SKM-1 (cell line): ENCODE measurements around the gene DCTPP1.
A peak's percentile ranks its signal among the peaks of the same experiment; 100 is the strongest.
"Not testable (repeated sequence)": the region's sequence is repeated elsewhere in the genome, so short reads cannot be mapped to it uniquely, and the experiment has no call there.

Source experiments
- DNase-seq: peaks from one replicate; lab custom pipeline; 2025; ENCODE audit not compliant: unreplicated experiment; lab: John Stamatoyannopoulos, UW

Gene DCTPP1

DNA sequence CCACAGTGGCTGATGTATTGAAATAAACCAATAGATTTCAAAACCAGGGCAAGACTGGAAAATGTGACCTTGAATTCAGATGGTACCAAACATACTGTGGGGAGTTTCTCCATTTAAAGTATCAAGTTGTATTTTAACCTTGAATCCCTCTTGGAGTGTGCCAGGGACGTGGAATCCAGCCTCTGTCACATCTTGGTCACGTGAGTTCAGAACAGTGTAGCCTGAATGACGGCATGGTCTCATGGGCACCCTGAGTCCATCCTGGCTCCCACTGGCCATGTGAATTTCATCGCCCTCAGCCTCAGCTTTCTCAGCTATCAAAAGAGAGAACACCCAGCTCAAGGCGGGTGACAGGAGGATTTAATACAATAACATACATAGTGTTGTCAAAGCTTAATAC is 15.7 kb downstream of the DCTPP1 start:
- no peak for DNase-seq

DNA sequence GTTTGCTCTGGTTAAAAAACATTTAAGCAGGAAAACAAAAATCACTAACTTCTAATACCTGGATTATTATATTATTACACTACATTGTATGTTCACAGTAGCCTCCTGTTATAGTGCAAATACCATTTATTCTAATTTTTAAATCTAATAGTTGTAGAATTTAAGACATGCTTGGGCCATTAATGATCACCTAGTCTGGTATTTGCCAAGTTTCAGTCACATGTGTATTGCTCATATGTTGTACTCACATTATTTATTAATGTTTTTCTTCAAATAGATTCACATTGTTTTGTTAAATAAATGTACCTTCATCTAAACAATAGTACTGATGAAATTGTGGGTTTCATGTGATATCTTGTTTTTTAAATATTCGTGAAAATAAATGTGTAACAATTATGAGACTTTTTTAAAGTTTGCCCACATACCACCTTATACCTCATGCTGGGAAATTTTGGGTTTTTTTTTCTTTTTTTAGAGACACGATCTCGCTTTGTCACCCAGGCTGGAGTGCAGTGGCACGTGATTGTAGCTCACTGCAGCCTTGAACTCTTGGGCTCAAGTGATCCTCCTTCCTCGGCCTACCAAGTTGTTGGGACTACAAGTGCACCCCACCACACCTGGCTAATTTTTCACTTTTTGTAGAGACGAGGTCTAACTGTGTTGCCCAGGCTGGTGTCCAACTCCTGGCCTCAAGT is 16.6 kb downstream of the DCTPP1 start:
- DNase-seq, result no peak

GRCh38 chr16:30409125-30410060 is 20.4 kb downstream of the DCTPP1 start:
- DNase-seq, result peak; percentile 65

DNA sequence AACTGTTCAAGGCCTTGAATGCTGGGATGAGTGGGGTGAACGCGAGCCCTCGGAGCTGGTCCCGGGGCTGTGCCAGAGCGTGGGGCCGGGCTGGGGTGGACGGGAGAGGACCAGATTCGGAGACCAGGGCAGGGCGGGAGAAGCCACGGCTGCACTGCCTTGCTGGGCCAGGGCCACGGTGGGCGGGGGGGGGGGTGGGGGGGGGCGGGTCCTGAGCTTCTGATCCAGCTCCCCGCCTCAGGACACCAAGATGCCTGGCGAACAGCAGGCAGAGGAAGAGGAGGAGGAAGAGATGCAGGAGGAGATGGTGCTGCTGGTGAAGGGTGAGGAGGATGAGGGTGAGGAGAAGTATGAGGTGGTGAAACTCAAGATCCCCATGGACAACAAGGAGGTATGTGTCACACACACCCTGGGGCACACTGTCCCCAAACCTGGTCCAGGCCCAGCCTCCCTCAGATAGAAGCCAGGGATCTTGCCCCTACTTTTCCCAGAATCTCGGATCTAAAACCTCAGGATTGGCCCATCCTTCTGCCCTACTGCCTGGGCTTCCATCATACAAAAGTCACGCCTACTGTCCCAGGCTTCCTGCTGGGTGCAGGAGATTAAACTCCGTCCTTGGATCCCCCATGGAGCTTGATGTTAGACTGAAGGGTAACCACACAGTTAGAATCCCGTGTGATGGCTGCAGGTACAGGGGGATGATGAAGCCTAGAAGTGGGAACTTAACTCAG is 21.9 kb downstream of the DCTPP1 start:
- no peak for DNase-seq

- DNase-seq, result peak; percentile 76
Observed at GRCh38 chr16:30407102-30407803, 22.6 kb downstream of the DCTPP1 start, which contains the start of gene ZNF771. ZNF771 (plus strand) TSS chr16:30407606; CDS start chr16:30408054, 448 bp downstream.

DNA sequence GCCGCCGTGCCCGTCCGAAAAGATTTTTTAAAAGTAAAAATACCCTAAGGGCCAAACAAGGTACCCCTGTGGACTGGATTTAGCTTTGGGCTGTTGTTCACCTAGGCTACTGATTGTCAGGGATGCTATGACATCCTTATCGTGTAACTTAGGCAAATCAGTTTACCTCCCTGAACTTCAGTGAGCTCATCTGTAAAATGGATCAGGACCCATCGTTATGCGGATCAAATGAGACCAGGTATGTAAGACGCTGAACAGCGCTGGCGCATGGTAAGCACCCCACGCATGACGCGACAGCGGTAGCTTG is 23.1 kb downstream of the DCTPP1 start:
- DNase-seq, result no peak

DNA sequence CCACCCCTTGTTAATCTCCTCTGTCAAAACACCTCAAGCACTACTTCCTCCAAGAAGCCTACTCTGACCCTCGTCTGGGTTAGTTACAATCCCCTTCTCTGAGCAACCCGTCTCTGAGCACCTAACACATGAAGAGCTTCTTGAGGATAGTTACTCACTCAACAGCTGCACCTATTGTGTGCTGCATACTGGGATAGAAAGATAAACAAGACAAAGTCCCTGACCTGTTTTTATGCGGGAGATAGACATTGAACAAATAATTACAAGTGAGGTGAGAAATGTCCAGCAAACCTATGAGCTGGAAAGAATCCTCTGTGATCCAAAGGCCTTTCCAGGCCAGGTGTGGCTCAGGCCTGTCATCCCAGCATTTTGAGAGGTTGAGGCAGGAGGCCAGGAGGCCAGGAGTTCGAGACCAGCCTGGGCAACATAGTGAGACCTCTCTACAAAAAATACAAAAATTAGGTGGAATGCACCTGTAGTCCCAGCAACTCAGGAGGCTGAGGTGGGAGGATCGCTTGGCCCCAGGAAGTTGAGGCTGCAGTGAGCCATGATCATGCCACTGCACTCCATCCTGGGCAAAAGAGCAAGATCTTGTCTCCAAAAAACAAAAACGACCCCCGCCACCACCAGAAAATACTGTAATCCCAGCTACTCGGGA is 27.9 kb downstream of the DCTPP1 start:
- DNase-seq, result no peak

DNA sequence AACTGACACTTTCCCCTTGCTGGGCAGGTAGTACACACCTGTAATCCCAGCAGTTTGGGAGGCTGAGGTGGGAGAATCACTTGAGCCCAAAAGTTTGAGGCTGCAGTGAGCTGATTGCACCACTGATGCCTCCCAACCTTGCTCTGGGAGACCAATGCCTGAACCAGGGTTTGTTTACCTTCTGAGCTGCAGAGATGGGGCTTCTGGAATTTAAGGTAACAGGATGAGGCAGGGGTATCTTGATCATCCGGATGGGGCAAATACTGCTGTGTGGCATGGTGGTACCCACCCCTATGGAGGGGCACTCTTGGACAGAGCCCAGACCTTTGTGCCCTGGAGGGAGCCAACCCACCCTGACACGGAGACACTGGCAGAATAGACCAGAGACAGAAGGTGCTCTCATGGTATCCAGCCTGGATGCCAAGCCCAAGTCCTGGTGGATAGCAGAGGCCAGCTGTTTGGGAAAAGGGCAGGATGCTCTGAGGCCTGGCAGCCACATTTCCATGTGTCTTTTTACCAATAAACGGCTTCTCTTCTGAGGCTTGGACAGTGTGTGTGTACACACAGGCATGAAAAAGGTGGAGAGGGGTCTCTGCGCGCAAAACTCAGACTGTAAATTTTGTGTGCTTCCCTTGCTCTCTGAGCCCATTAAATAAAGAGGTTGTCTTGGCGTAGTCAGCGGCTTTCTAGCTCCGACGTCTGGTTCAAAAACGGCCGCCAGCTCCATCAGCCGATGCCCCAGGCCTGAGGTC is 30.2 kb downstream of the DCTPP1 start:
- DNase-seq, result no peak

DNA sequence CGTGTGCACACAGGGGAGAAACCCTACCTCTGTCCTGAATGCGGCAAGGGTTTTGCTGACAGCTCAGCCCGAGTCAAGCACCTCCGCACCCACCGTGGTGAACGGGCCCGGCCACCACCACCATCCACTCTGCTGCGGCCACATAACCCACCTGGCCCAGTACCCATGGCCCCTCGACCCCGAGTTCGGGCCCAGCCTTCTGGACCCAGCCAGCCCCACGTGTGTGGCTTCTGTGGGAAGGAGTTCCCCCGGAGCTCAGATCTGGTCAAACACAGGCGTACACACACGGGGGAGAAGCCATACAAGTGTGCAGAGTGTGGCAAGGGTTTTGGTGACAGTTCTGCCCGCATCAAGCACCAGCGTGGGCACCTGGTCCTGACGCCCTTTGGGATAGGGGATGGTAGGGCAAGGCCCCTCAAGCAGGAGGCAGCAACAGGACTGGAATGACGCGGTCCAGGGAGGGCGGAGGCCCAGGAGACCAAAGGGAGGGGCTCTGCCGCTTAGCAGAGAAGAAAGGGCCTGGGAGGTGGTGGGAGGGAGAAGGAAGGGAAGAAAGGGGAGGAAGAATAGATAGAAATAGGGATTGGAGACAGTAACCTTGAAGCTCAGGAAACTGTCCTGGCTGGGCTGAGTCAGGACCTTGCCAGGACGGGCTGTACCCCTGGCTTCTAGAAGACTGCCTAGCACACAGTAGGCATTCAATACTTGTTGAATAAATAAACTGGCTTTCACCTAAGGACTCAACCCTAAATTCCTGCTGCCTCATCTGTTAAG is 31.0 kb downstream of the DCTPP1 start:
- no peak for DNase-seq

DNA sequence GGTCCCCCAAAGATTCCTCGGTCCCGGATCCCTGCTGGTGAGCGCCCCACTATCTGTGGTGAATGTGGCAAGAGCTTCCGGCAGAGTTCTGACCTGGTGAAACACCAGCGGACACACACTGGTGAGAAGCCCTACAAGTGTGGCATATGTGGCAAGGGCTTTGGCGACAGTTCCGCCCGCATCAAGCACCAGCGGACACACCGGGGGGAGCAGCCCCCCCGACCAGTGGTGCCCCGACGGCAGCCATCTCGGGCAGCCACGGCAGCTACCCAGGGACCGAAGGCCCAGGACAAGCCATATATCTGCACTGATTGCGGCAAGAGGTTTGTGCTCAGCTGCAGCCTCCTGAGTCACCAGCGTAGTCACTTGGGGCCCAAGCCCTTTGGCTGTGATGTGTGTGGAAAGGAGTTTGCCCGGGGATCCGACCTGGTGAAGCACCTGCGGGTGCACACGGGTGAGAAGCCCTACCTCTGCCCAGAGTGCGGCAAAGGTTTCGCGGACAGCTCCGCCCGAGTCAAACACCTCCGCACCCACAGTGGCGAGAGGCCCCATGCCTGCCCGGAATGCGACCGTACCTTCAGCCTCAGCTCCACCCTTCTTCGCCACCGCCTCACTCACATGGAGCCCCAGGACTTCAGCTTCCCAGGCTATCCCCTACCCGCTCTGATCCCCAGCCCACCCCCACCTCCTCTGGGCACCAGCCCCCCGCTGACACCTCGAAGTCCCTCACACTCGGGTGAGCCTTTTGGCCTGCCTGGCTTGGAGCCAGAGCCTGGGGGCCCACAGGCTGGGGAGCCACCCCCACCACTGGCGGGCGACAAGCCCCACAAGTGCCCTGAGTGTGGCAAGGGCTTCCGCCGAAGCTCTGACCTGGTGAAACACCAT is 31.8 kb downstream of the DCTPP1 start:
- no peak for DNase-seq

DNA sequence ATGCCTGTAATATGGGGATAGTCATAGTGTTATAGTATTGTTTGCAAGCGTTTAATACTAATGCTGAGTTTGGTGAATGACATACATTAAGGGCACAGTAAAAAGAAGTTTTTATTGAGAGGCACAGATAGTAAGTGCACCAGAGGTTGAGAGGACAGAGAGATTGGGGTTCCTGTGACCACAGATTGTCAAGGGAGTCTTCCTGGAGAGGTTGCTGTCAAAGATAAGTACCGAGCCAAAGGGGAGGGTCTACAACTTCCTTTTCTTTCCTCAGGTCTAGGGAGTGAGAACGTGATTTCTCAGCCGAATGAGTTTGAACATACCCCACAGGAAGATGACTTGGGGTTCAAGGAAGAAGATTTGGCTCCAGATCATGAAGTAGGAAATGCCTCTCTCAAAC is 32.8 kb downstream of the DCTPP1 start:
- no peak for DNase-seq

GRCh38 chr16:30396627-30397026 is 33.2 kb downstream of the DCTPP1 start:
- DNase-seq, result not testable (repeated sequence)

DNA sequence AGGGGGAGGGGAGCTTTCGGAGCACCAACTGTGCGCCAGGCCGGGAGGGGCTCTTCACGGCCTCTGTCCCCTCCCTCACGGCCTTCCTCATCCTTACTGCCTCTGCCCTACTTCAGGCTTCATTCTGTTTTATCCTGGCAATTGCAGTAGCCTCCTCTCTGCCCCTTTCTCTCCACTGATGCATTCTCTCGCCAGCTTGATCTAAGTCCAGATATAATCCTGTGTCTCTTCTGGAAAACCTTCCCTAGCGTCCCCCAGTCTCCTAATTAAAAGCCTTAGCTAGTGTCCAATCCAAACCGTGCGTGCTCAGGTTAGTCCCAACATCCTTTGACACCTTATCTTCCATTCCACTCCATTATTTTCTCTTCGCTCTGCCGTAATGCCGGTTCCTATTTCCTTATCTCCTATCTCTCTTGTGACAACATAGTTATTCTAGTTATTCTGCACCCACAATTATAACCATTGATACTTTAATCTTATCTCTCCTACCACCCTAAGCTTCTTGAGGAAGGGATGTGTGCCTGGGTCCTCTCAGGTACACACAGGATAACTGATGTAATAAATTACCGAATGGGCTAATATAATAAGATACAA is 33.7 kb downstream of the DCTPP1 start:
- no peak for DNase-seq

DNA sequence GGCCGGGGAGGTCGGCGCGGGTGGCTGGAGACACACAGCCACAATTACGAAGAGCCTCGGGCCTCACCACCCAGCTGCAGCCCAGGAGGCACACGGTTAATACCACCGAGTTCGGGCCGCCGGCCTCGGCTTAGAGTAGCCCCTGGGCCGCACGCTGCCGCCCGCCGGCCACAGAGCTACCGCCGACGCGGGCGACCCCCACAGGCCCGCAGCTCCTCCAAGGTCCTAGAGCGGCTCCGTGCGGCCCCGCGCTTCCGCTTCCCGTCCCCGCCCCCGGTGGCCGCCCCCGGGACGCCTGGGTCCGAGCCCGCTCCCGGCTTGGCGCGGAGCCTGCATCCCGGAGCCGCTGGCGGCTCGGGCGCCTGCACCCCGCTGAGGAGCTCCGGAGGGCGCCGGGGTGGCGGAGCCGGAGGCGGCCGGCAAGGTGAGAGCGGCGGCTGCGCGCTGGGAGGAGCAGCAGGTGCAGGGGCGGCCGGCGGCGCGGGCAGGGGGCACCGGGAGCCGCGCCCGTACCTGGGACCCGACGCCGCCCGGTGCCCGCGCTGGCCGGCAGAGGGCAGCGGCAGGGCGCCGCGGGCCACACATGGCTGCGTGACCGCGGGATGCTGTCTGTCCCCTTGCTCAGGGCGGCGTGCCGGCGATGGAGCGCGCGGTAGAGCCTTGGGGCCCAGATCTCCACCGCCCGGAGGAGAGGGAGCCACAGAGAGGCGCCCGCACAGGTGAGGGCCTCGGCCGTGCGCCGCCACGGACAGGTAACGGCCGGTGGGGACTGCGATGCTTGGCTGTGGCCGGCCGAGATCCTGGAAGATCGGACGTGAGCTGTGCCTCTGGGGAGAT is 34.5 kb downstream of the DCTPP1 start, which contains the start of gene ZNF48:
Gene ZNF48 (plus strand): TSS at position 266 of the 837 bp plus-strand sequence. CDS start 375 bp downstream, at position 641.
- DNase-seq, result peak; percentile 50

GRCh38 chr16:30394592-30395154 is 35.2 kb downstream of the DCTPP1 start:
- no peak for DNase-seq

GRCh38 chr16:30383521-30383920 is 46.3 kb downstream of the DCTPP1 start:
- no peak for DNase-seq
